HG03175 (cell line): ENCODE data around the gene ZEB1.

Source experiments
- ATAC-seq: cut with Tn5 transposase; IDR thresholded peaks from one replicate; pipeline ENCODE4 v1.9.1; 2021; ENCODE audit warnings: mild to moderate bottlenecking, moderate library complexity; ENCODE audit not compliant: unreplicated experiment

ZEB1 gene

GRCh38 chr10:31578951-31579350, 259.9 kb downstream of the ZEB1 start:
- no peak for ATAC-seq
